Renal cortical epithelial cell (primary cell): ENCODE data around the gene NTF4. TPM values are rescaled to one million over a fixed set of nuclear protein-coding genes. Genes with fewer than 3 reads are reported as not detected.

ENCODE experiments used
- DNase-seq: peaks from one replicate; pipeline ENCODE4 v3.0.0-alpha.2; 2011; ENCODE audit warnings: low read depth
- total RNA-seq: library from RNA; depleted of rRNA; stranded (reverse); fragments of >200 nt; gene quantifications from 2 replicates; pipeline ENCODE4 v1.2.3, GENCODE V29; 2014

NTF4 gene
- total RNA-seq, 1 donor from 2014 or later = 0.25 TPM

GRCh38 chr19:49091391-49092038, 26.9 kb upstream of the NTF4 start:
- no peak for DNase-seq

GRCh38 chr19:49086296-49086695, 21.7 kb upstream of the NTF4 start:
- no peak for DNase-seq

GRCh38 chr19:49085868-49086232, 21.2 kb upstream of the NTF4 start:
- DNase-seq = no peak

- peak; percentile 94 for DNase-seq
Measured at GRCh38 chr19:49085020-49085867, 20.6 kb upstream of the NTF4 start, which contains the start of gene SNRNP70. Gene SNRNP70 (plus strand): TSS chr19:49085451. CDS start chr19:49086415, 964 bp downstream.

GRCh38 chr19:49084206-49085019, 19.8 kb upstream of the NTF4 start:
- DNase-seq = no peak

GRCh38 chr19:49081273-49081672, 16.7 kb upstream of the NTF4 start:
- DNase-seq = no peak

- no peak for DNase-seq
Measured at GRCh38 chr19:49080392-49080791, 15.8 kb upstream of the NTF4 start.

- peak; percentile 67 for DNase-seq
Measured at GRCh38 chr19:49074869-49075268, 10.3 kb upstream of the NTF4 start.

GRCh38 chr19:49073514-49074378, 9.1 kb upstream of the NTF4 start:
- DNase-seq = no peak

GRCh38 chr19:49071860-49072547, 7.4 kb upstream of the NTF4 start:
- DNase-seq = no peak

- DNase-seq = no peak
Measured at GRCh38 chr19:49070416-49070815, 5.8 kb upstream of the NTF4 start.

- no peak for DNase-seq
Measured at GRCh38 chr19:49069026-49069425, 4.4 kb upstream of the NTF4 start.

- DNase-seq = no peak
Measured at GRCh38 chr19:49067554-49067953, 2.9 kb upstream of the NTF4 start.

GRCh38 chr19:49065905-49066512, 1.4 kb upstream of the NTF4 start:
- no peak for DNase-seq

GRCh38 chr19:49064029-49064629, 489 bp downstream of the NTF4 start:
- no peak for DNase-seq

GRCh38 chr19:49061445-49061844, 3.2 kb downstream of the NTF4 start:
- no peak for DNase-seq

GRCh38 chr19:49061000-49061399, 3.6 kb downstream of the NTF4 start:
- DNase-seq = no peak

- DNase-seq = no peak
Measured at GRCh38 chr19:49059053-49059452, 5.6 kb downstream of the NTF4 start.

- DNase-seq = peak; percentile 13
Measured at GRCh38 chr19:49058562-49058961, 6.1 kb downstream of the NTF4 start.
